Epidermal melanocyte (primary cell): Measurements from ENCODE around the gene MLLT6.

Experiments used
- DNase-seq: peaks from one replicate; pipeline ENCODE4 v3.0.0; 2011; ENCODE audit warnings: low spot score; ENCODE audit not compliant: insufficient read length

MLLT6 gene

GRCh38 chr17:38704606-38705522 is at the start of gene MLLT6:
Gene MLLT6 (plus strand): TSS chr17:38705273. CDS start chr17:38705633, 360 bp downstream.
- peak; percentile 72 for DNase-seq

- DNase-seq = no peak
These were observed 47.9 kb upstream of the MLLT6 start for GRCh38 chr17:38656959-38657823.

- no peak for DNase-seq
These were observed 47.0 kb upstream of the MLLT6 start for GRCh38 chr17:38657824-38658740.

GRCh38 chr17:38658741-38659345 is 46.2 kb upstream of the MLLT6 start:
- DNase-seq = no peak

GRCh38 chr17:38659415-38659814 is 45.7 kb upstream of the MLLT6 start:
- no peak for DNase-seq

- no peak for DNase-seq
These were observed 44.7 kb upstream of the MLLT6 start for GRCh38 chr17:38660097-38661025.

GRCh38 chr17:38663125-38663751 is 41.8 kb upstream of the MLLT6 start:
- peak; percentile 60 for DNase-seq

- DNase-seq = no peak
These were observed 41.0 kb upstream of the MLLT6 start for GRCh38 chr17:38663964-38664644.

GRCh38 chr17:38667099-38667786 is 37.8 kb upstream of the MLLT6 start:
- peak; percentile 80 for DNase-seq

GRCh38 chr17:38667787-38668122 is 37.3 kb upstream of the MLLT6 start:
- no peak for DNase-seq

- no peak for DNase-seq
These were observed 35.6 kb upstream of the MLLT6 start for GRCh38 chr17:38669520-38669919.

- no peak for DNase-seq
These were observed 32.9 kb upstream of the MLLT6 start for GRCh38 chr17:38671939-38672720.

GRCh38 chr17:38672788-38673706 is 32.0 kb upstream of the MLLT6 start:
- DNase-seq = no peak

- no peak for DNase-seq
These were observed 31.4 kb upstream of the MLLT6 start for GRCh38 chr17:38673707-38674013.

GRCh38 chr17:38674014-38674748 is 30.9 kb upstream of the MLLT6 start:
- DNase-seq = no peak
